Suprapubic skin (tissue), 3 donors: ENCODE measurements around the gene RPS6KA2.

Source experiments
- CTCF ChIP-seq, 2 donors: fragments of 200-600 bp in 1 of 2; fragments of 450-650 bp in 1 of 2; sonication (generic) in 1 of 2; IDR thresholded peaks; one replicate each; pipeline ENCODE4 v1.5.1; 2016 to 2019; ENCODE audit warnings: antibody characterized with exemption in 2 of 2, mild to moderate bottlenecking in 1 of 2, moderate library complexity in 1 of 2
- EP300 ChIP-seq: sonication (generic); formaldehyde crosslinking; IDR thresholded peaks from one replicate; pipeline ENCODE4 v1.6.1; 2017; ENCODE audit warnings: antibody characterized with exemption
- POLR2A ChIP-seq, 2 donors: fragments of 450-650 bp; IDR thresholded peaks; one replicate each; pipeline ENCODE4 v1.6.1; 2017; ENCODE audit warnings: antibody characterized with exemption in 2 of 2, mild to moderate bottlenecking in 2 of 2, moderate library complexity in 2 of 2

- TF ChIP-seq CTCF (IDR thresholded peaks at IDR 0.05) (peak; percentile 43 to 76), EP300 (no peak), POLR2A (IDR thresholded peaks at IDR 0.05) (no peak)
Observed at GRCh38 chr6:166381733-166382499, 245.1 kb downstream of the RPS6KA2 start.
